Smooth muscle cell of the umbilical artery (primary cell): ENCODE measurements around the gene RAB7B. TPM values are rescaled to one million over a fixed set of nuclear protein-coding genes. Genes with fewer than 3 reads are reported as not detected.

Source experiments
- total RNA-seq: library from RNA; depleted of rRNA; stranded (reverse); fragments of >200 nt; gene quantifications from 2 replicates; pipeline ENCODE4 v1.2.3, GENCODE V29; 2014

RAB7B gene, protein sequence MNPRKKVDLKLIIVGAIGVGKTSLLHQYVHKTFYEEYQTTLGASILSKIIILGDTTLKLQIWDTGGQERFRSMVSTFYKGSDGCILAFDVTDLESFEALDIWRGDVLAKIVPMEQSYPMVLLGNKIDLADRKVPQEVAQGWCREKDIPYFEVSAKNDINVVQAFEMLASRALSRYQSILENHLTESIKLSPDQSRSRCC
- 1.3 and 1.5 TPM in 2 replicates for total RNA-seq

DNA sequence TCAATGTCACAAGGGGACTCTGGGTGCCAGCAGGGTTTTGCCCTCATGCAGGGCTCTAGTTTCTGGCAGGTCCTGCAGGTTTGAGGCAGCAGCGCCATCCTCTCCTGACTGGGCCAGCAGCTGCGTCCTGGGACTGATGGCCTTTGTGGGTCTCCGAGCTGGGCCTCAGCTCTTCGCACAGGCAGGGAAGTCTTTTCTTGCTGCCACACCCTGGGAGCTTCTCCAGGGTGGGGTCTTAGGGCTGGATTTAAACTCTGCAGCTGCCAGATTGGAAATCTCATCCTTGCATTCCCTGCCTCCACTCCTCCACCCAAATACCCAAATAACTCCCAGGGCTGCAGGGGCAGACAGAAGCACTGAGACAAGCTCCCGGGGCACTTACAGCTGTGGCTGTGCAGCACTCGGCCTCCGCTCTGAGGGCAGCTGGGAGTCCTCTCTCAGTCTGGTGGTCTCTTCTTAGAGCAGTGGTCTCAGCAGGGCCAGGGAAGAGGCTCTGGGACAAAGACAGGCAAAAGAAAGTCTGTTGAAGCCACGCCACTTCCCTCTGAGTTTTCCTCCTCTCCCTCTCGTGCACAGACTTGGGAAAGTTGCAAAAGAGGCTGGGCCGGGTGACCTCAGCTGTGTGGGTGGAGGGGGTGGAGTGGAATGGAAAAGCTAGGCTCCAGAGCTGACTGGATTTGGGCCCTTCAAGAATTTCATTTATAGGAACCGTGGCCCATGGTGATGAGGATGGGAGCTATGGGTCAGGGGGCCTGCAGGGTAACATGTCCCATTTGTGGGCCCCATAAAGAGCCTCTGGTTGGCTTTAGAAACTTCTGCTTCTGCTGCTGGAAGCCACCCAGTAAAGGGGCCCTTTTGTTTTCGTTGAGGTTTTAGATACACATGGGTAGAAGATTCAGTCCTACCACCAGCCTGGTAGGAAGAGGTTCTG lies at the start of gene RAB7B:
Gene RAB7B (minus strand): TSS at position 525 of the 931 bp plus-strand sequence. CDS start 9,260 bp downstream, outside the sequence.

DNA sequence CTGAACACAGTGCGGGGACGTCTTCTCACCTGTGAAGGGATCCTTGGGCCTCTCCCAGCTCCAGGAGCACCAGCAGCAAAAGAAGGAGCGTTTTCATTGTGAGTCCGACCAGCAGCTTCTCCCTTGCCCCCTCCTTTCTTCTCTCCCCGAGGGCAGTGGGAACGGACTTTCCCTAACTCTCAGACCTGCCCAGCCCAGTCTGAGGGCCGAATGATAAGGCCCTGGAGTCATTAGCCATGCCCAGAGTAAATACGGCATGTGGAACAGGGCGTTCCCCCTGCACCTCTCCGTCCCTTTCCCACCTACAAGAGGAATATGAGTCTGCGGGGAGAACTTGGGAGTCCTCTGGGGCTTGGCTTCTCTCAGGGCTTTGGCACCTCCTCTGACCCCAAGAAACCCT lies 20.5 kb upstream of the RAB7B start, which contains the start of gene CTSE:
Gene CTSE (minus strand): TSS at position 201 of the 400 bp plus-strand sequence. CDS start 104 bp downstream, at position 97.

DNA sequence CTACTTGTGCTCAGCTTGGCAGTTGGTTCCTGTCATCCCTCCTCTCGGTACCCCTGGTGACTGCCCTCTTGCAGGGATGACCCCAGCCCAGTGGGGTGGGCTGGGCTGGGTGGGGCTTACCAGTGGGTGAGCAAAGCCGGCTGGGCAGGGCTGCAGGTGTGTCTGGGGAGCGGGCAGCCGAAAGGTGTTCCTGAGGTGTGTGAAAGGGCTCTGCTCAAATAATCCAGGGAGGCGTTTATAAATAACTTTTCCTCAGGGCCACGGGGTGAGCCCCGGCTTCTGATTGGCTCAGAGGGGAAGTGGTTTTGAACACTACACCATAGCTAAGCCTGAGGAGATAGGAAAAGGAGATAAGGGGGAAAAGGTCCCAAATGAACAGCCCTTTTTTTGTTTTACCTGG lies 60.0 kb downstream of the RAB7B start, which contains the start of gene SLC26A9:
Gene SLC26A9 (minus strand): TSS at position 212 of the 400 bp plus-strand sequence. CDS start 7,636 bp downstream, outside the sequence.

Other genes with a start within 250 kb of the RAB7B start
- 14.6 and 23.2 TPM in 2 replicates for gene RAB29, start 227.9 kb downstream of the RAB7B start, total RNA-seq
- 41.6 and 45.8 TPM in 2 replicates for gene SLC41A1, start 190.2 kb downstream of the RAB7B start, total RNA-seq
- gene PM20D1, start 153.3 kb downstream of the RAB7B start, total RNA-seq: under 0.01 TPM in 1 of 2 replicates, not detected in the other
- not detected in 2 replicates for gene SLC26A9, start 59.9 kb downstream of the RAB7B start, total RNA-seq
- gene CTSE, start 20.5 kb upstream of the RAB7B start, total RNA-seq: not detected in 2 replicates
- not detected in 2 replicates for gene RHEX, start 49.8 kb upstream of the RAB7B start, total RNA-seq
- not detected in 2 replicates for gene AVPR1B, start 114.0 kb upstream of the RAB7B start, total RNA-seq
- 2.1 and 2.9 TPM in 2 replicates for gene FAM72A, start 199.4 kb upstream of the RAB7B start, total RNA-seq
- gene SRGAP2, start 200.1 kb upstream of the RAB7B start, total RNA-seq: 48.4 and 82.3 TPM in 2 replicates